ENCODE data around the gene LSM6.

Gene LSM6

GRCh38 chr4:146186596-146186995 lies 11.1 kb downstream of the LSM6 start:
- DNase-seq (ENCODE audit: low read depth), result no peak

DNA sequence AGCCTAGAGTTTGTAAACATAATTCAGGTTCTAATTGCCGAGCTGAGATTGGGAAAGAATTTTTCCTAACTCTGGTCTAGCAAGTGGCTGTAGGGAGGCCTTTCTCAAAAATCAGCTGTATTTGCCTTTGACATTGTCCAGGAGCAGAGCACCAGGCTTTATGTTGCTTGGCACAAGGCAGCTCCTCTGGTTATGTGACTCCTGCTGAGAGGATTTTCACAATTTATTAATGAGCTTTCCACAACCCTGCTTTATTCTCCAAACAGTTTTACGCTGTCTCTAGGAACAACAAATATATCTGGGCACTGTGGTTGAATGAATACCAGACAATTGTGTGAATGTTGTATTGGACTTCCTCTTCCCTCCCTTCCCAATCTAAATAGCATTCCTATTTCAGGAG lies 14.9 kb downstream of the LSM6 start:
- DNase-seq (ENCODE audit: low read depth), result no peak

GRCh38 chr4:146191766-146192458 lies 16.4 kb downstream of the LSM6 start:
- DNase-seq (ENCODE audit: low read depth), result no peak

- no peak for DNase-seq (ENCODE audit: low read depth)
Measured at GRCh38 chr4:146193628-146194027, 18.1 kb downstream of the LSM6 start.

GRCh38 chr4:146194212-146194611 lies 18.7 kb downstream of the LSM6 start:
- no peak for DNase-seq (ENCODE audit: low read depth)

DNA sequence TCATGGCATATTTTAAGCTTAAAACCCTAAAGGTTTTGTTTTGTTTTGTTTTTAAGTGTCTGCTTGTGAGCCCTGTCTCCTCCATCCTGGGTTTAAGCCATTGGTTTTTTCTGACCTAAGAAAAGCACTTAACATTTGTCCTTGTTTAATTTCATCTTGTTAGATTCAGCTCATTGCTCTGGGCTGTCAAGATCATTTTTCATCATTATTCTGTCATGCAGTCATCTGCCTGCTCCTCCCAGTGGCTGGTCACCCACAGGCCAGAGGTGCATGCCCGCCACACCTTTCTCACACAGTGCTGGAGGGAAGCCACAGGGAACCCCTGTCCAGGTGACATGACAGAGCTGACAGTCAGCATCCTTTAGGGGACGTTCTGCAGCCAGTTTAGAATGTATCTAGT lies 27.1 kb downstream of the LSM6 start:
- DNase-seq (ENCODE audit: low read depth), result no peak

- no peak for DNase-seq (ENCODE audit: low read depth)
Measured at GRCh38 chr4:146207410-146207809, 31.9 kb downstream of the LSM6 start.

DNA sequence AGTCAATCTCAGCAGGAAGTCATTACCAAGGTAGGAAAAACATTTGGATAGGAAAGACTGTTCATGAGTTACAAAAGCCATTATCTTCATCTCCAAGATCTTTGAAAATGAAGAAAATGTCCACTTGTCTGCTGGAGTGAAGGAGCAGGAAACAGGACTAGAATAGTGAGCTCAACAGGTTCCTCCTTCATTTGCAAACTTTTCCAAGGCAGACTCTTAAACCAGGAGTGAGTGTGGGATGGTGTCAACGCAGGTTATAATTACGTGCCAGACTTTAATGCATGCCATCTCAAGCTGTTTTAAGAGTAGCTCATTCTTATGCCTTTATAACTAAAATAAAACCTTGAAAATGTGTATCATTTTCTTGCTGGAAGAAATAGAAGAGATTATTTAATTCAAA lies 35.4 kb downstream of the LSM6 start:
- no peak for DNase-seq (ENCODE audit: low read depth)

DNA sequence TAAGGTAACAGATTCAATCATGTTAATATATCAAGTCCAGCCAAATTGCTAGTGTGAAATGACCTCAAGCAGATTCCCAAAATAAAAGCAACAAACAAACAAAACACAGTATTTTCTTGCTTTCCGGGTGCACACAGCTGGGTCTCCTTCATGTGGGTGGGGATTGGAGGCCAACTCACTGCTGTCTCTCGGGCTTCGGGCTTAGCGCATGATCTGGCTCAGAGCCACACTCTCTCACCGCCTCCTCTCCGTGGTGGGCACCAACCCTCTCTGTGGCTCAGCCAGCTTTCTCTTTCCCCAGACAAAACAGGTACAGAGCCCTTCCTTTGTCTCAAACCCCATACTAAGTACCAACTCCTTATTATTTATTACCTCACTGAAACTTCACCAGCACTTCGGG lies 35.9 kb downstream of the LSM6 start:
- no peak for DNase-seq (ENCODE audit: low read depth)

GRCh38 chr4:146212781-146213180 lies 37.3 kb downstream of the LSM6 start:
- DNase-seq (ENCODE audit: low read depth), result no peak

- no peak for DNase-seq (ENCODE audit: low read depth)
Measured at GRCh38 chr4:146214238-146214637, 38.7 kb downstream of the LSM6 start, which contains the start of gene REELD1. Gene REELD1, plus strand, starts transcription at chr4:146214538. Its CDS starts 2,415 bp downstream, at chr4:146216953.

DNA sequence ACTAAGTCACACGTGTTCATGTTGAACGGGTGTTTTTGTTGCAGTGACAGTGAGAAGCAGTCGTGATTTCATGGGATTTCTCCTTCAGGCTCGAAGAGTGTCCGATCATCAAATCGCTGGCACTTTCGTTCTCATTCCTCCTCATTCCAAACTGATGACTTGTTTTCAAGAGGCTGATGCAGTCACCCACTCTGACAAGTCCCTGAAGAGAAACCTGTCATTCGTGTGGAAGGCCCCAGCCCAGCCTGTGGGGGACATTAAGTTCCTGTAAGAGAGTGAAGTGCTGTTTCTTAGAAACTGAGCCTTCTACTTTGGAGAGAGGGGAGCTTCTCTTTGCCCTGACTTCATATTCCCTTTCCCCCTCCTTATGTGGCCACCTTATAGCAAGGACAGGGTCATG lies 46.8 kb downstream of the LSM6 start:
- no peak for DNase-seq (ENCODE audit: low read depth)

GRCh38 chr4:146224326-146224966 lies 48.9 kb downstream of the LSM6 start:
- DNase-seq (ENCODE audit: low read depth), result no peak

- no peak for DNase-seq (ENCODE audit: low read depth)
Measured at GRCh38 chr4:146229406-146229805, 53.9 kb downstream of the LSM6 start.

- DNase-seq (ENCODE audit: low read depth), result no peak
Measured at GRCh38 chr4:146232131-146232722, 56.7 kb downstream of the LSM6 start.

DNA sequence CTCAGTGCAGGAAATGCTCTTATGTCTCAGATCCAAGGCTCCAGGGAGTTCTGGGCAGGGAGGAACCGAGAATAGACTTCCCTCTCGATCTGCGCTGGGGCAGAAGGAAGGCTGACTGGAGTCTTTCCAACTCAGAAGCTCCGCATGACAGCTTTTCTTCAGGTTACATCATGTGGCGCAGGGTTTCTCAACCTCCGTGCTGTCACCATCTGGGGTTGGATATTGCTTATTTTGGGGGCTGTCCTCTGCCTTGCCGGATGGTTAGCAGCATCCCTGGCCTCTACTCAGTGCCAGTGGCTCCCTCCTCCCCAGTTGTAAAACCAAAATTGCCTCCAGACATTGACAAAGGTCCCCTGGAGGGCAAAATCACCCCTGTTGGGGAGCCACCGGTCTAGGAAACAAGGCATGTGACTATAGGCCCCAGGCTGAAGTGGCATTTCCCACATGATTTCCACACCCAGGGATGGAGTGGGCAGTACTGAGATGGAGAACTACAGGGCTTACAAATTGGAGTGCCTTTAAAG lies 60.2 kb downstream of the LSM6 start:
- no peak for DNase-seq (ENCODE audit: low read depth)

DNA sequence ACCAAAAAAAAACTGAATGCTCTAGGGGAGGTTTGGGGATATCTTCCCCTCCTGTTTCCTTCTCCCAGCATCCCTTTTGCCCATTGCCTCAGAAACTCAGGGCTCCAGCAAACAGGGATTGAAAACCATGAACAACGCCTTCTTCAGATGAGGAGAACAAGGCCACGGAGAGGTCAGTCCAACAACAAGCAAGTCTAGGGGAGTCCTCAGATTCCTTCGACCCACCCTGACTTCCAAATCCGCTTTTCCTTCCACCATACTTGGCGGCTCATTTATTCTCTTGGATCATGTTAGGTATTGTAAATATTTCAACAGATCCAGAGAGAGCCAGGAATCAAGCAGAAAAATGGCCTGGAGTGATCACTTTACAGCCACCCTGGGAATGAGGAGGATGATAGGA lies 60.7 kb downstream of the LSM6 start:
- no peak for DNase-seq (ENCODE audit: low read depth)

GRCh38 chr4:146237092-146237491 lies 61.6 kb downstream of the LSM6 start:
- DNase-seq (ENCODE audit: low read depth), result no peak

DNA sequence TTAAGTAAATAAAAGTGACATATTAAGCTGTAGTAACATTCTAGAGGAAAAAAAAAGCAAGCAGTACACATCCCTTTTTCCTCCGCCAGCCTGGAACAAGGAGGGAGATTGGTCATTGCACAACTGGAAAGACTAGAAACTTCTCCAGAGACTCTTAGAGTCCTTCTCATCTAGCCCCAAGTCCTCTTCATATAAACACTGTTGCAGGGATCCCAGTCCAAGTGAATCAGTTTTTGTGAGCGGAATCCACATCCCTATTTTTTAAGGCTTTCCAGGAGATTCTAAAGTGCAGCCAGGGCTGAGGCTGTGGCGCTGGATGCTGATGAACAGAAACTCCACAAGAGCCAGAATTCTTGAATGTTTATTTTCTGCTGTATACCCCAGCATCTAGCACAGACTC lies 62.6 kb downstream of the LSM6 start:
- DNase-seq (ENCODE audit: low read depth), result no peak
